Osteocyte (in vitro differentiated cells): Measurements from ENCODE around the gene IPMK. TPM values are rescaled to one million over a fixed set of nuclear protein-coding genes. Genes with fewer than 3 reads are reported as not detected.

Source experiments
- DNase-seq: peaks from one replicate; pipeline ENCODE4 v3.0.0; 2021; ENCODE audit warnings: mixed read lengths; ENCODE audit not compliant: unreplicated experiment; ENCODE audit errors: extremely low spot score
- H3K27ac Mint-ChIP-seq: one replicate; pipeline ENCODE4 v1.8.0; 2021; ENCODE audit warnings: mild to moderate bottlenecking, mixed read lengths; ENCODE audit not compliant: unreplicated experiment
- H3K27me3 Mint-ChIP-seq: one replicate; pipeline ENCODE4 v1.8.0; 2021; ENCODE audit warnings: mixed read lengths; ENCODE audit not compliant: unreplicated experiment
- H3K36me3 Mint-ChIP-seq: one replicate; pipeline ENCODE4 v1.8.0; 2021; ENCODE audit warnings: mixed read lengths; ENCODE audit not compliant: unreplicated experiment
- H3K4me1 Mint-ChIP-seq: one replicate; pipeline ENCODE4 v1.8.0; 2021; ENCODE audit warnings: mixed read lengths; ENCODE audit not compliant: unreplicated experiment
- H3K4me3 Mint-ChIP-seq: one replicate; pipeline ENCODE4 v1.8.0; 2021; ENCODE audit warnings: mild to moderate bottlenecking, moderate library complexity, mixed read lengths; ENCODE audit not compliant: unreplicated experiment
- H3K9me3 Mint-ChIP-seq: one replicate; pipeline ENCODE4 v1.8.0; 2021; ENCODE audit warnings: mixed read lengths; ENCODE audit not compliant: unreplicated experiment
- total RNA-seq: library from RNA; stranded (reverse); gene quantifications from 2 replicates; pipeline ENCODE4 v1.2.1, GENCODE V29; 2021
- TF ChIP-seq, protein P1 (sequence below): fragments of 200-600 bp; sonication (generic); IDR thresholded peaks from 2 replicates; pipeline ENCODE4 v1.5.0; 2021; ENCODE audit warnings: antibody characterized with exemption, mild to moderate bottlenecking, moderate library complexity

The IPMK gene
- total RNA-seq, 1 donor from 2014 or later = 5.9 TPM

DNA sequence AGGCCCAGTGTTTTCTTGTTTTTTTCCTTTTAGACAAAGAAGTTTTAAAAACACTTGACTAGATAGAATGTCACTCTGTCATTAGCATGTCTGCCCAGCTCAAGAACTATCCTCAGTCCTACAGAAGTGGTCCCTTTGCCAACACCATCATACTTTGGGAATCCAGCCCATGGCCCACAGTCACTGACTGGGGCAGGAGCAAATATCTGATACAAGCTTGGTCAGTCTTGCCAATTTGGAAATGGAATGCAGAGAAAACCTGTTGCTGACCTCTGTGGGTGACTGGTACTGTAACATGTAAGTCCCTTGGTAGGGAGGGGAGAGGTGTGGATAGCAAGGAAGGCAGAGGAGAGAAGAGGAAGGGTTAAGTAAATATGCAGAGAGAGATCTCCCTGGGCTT is 47.8 kb downstream of the IPMK start:
- DNase-seq = no peak
- peaks cover 8% of the 10 kb centered on the region for H3K4me1 Mint-ChIP-seq
- H3K27me3 Mint-ChIP-seq = no peaks in the 10 kb centered on the region
- no peak overlapping the region for H3K27ac Mint-ChIP-seq
- no peaks in the 10 kb centered on the region for H3K9me3 Mint-ChIP-seq
- TF ChIP-seq, protein P1, sequence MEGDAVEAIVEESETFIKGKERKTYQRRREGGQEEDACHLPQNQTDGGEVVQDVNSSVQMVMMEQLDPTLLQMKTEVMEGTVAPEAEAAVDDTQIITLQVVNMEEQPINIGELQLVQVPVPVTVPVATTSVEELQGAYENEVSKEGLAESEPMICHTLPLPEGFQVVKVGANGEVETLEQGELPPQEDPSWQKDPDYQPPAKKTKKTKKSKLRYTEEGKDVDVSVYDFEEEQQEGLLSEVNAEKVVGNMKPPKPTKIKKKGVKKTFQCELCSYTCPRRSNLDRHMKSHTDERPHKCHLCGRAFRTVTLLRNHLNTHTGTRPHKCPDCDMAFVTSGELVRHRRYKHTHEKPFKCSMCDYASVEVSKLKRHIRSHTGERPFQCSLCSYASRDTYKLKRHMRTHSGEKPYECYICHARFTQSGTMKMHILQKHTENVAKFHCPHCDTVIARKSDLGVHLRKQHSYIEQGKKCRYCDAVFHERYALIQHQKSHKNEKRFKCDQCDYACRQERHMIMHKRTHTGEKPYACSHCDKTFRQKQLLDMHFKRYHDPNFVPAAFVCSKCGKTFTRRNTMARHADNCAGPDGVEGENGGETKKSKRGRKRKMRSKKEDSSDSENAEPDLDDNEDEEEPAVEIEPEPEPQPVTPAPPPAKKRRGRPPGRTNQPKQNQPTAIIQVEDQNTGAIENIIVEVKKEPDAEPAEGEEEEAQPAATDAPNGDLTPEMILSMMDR = no peak
- H3K4me3 Mint-ChIP-seq = no peak overlapping the region
- peaks cover 17% of the 10 kb centered on the region for H3K36me3 Mint-ChIP-seq

DNA sequence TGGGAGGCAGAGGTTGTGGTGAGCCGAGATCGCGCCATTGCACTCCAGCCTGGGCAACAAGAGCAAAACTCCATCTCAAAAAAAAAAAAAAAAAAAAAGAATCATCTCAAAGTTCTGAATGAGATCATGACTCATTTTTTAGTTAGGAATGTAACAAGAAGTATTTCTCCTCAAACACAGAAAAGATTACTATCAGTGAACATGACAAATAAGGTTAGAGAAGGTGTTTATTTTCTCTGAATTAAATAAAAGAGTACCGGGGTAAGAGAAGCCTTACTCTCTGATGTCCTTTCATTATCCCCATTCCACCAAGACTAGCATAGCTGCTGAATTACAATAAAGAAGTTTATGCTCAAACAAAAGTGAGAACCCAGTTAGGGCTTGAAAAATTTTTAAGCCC is 50.1 kb downstream of the IPMK start:
- Mint-ChIP-seq H3K4me1 (peaks cover 8% of the 10 kb centered on the region), H3K27ac (no peak overlapping the region), H3K36me3 (peaks cover 23% of the 10 kb centered on the region), H3K9me3 (no peaks in the 10 kb centered on the region), H3K4me3 (no peak overlapping the region), H3K27me3 (no peaks in the 10 kb centered on the region)
- TF ChIP-seq, protein P1 = no peak
- DNase-seq = no peak

DNA sequence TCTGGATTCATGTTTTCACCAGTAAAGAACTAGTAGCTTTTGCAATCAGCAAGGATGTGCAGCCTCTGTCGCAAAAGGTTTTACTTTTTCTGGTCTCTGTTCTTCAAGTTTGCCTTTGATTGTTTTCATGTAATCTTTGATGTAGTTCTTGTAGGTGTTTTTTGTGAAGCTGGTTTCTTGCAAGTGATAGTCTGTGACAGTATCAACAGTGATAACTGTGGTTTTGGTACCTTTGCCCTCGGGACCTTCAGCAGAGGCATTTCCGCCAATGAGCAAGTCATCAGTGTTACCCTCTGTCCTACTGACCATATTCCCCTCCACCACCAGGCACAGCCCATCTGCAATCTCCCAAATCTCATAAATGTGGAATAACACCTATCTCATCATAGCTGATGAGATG is 55.1 kb downstream of the IPMK start:
- Mint-ChIP-seq H3K4me3 (no peak overlapping the region), H3K27ac (no peak overlapping the region), H3K36me3 (peaks cover 32% of the 10 kb centered on the region), H3K4me1 (no peaks in the 10 kb centered on the region), H3K27me3 (no peaks in the 10 kb centered on the region), H3K9me3 (peaks cover 4% of the 10 kb centered on the region)
- TF ChIP-seq, protein P1 = no peak
- DNase-seq = no peak

DNA sequence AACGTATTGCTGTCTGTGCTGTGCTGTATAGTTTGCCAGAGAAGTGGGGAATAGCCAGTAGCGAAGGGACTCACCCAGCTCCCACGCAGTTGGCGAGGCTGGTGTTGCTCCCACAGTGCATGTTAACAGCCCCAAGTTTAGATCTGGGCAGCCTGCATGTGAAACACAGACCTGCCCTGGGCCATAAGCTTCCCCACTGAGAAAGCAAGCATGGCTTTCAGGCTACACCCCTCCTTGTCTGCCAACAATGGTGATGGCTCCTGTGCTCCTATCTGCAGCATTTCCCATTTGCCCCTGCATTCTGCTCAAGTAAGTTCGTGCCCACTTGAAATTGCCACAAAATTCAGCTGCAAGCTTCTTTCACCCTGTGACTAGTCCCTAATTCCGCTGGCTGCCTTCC is 57.5 kb downstream of the IPMK start:
- H3K27me3 Mint-ChIP-seq = no peaks in the 10 kb centered on the region
- H3K4me1 Mint-ChIP-seq = no peaks in the 10 kb centered on the region
- TF ChIP-seq, protein P1 = no peak
- H3K36me3 Mint-ChIP-seq = peaks cover 30% of the 10 kb centered on the region
- H3K4me3 Mint-ChIP-seq = no peak overlapping the region
- no peak overlapping the region for H3K27ac Mint-ChIP-seq
- no peak for DNase-seq
- H3K9me3 Mint-ChIP-seq = peaks cover 4% of the 10 kb centered on the region

DNA sequence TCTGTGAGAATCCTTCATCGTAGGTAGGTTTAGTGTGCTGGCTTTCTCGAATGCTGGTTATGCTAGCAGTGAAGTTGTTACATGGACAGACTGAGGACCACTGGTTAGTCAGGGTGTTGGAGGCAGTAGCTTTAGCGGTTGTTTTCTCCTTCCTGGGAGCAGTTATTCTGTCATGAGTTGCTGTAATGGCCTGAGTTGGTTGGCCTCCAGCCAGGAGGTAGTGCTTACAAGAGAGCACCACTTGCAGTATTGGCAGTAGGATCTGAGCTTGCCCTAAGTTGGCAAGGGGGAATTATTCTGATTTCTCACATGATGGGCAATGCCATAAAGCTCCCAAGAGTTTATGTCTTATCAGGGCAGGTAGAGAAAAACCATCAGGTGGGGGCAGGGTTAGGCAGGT is 58.0 kb downstream of the IPMK start:
- H3K9me3 Mint-ChIP-seq = peaks cover 4% of the 10 kb centered on the region
- no peaks in the 10 kb centered on the region for H3K4me1 Mint-ChIP-seq
- peaks cover 27% of the 10 kb centered on the region for H3K36me3 Mint-ChIP-seq
- DNase-seq = no peak
- H3K27ac Mint-ChIP-seq = no peak overlapping the region
- H3K27me3 Mint-ChIP-seq = no peaks in the 10 kb centered on the region
- TF ChIP-seq, protein P1 = no peak
- no peak overlapping the region for H3K4me3 Mint-ChIP-seq
